Nephron (organoid): Measurements from ENCODE around the gene OGFOD3.
"Not testable (repeated sequence)": the region's sequence is repeated elsewhere in the genome, so short reads cannot be mapped to it uniquely, and the experiment has no call there.

ENCODE experiments used
- H3K27ac Mint-ChIP-seq, 3 experiments: 2 replicates each; pipeline ENCODE4 v1.8.0; 2020; ENCODE audit warnings: mixed read lengths in 3 of 3, mild to moderate bottlenecking in 2 of 3, moderate library complexity in 1 of 3
- H3K27me3 Mint-ChIP-seq: 2 replicates; pipeline ENCODE4 v1.8.0; 2021; ENCODE audit warnings: low read depth, mild to moderate bottlenecking, moderate library complexity, mixed read lengths
- H3K36me3 Mint-ChIP-seq: 2 replicates; pipeline ENCODE4 v1.8.0; 2020; ENCODE audit warnings: low read depth, mixed read lengths
- H3K4me1 Mint-ChIP-seq: 2 replicates; pipeline ENCODE4 v1.8.0; 2020; ENCODE audit warnings: mixed read lengths
- H3K4me3 Mint-ChIP-seq, 3 experiments: 2 replicates each; pipeline ENCODE4 v1.8.0; 2020; ENCODE audit warnings: mild to moderate bottlenecking in 3 of 3, mixed read lengths in 3 of 3, moderate library complexity in 2 of 3
- H3K9me3 Mint-ChIP-seq: 2 replicates; pipeline ENCODE4 v1.8.0; 2020; ENCODE audit warnings: mixed read lengths
- TF ChIP-seq, protein P1 (sequence below), 3 experiments: fragments of 200-600 bp; sonication (generic); IDR thresholded peaks; one replicate each; pipeline ENCODE4 v1.5.0; 2021; ENCODE audit warnings: antibody characterized with exemption in 3 of 3; ENCODE audit not compliant: unreplicated experiment in 3 of 3

OGFOD3 gene

DNA sequence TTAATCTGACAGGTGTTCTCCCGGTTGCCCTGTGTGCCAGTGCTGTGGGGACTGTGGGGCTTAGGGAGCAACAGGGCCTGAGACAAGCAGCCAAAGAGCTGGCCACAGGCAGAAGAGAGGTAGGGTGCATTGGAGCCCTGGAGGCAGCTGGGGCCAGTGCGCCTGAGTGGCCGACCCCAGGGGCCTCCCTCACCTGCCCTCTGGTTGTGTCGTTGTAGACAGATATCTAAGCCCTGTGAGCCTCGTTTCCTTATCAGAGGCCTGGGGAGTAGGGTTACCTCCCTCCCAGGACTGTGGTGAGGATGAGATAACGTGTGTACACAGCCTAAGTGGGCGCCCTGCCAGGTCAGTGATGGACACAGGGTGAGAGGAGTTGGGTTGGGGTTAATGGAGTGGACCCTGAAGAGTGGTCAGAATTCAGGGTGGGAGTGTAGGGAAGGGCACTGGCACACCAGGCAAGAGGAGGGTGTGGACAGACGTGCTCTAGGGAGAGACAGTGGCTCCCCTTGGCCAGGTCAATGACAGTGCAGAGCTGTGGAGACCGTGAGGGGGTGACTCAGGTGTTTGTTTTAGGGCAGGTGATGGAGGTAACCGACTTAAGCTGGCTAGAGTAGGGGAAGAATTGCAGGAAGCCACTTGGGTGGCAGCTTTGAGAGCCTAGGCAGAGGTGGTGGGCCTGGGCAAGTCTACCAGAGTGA, 43.6 kb upstream of the OGFOD3 start:
- TF ChIP-seq, protein P1, sequence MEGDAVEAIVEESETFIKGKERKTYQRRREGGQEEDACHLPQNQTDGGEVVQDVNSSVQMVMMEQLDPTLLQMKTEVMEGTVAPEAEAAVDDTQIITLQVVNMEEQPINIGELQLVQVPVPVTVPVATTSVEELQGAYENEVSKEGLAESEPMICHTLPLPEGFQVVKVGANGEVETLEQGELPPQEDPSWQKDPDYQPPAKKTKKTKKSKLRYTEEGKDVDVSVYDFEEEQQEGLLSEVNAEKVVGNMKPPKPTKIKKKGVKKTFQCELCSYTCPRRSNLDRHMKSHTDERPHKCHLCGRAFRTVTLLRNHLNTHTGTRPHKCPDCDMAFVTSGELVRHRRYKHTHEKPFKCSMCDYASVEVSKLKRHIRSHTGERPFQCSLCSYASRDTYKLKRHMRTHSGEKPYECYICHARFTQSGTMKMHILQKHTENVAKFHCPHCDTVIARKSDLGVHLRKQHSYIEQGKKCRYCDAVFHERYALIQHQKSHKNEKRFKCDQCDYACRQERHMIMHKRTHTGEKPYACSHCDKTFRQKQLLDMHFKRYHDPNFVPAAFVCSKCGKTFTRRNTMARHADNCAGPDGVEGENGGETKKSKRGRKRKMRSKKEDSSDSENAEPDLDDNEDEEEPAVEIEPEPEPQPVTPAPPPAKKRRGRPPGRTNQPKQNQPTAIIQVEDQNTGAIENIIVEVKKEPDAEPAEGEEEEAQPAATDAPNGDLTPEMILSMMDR (IDR thresholded peaks at IDR 0.05; ENCODE audit: unreplicated experiment in 3 of 3) = no peak
- H3K4me1 Mint-ChIP-seq = peaks cover 16% of the 10 kb centered on the region
- no peaks in the 10 kb centered on the region for H3K27me3 Mint-ChIP-seq
- H3K27ac Mint-ChIP-seq = no peak overlapping the region
- H3K9me3 Mint-ChIP-seq = no peaks in the 10 kb centered on the region
- H3K4me3 Mint-ChIP-seq = peak overlapping the region; percentile 0 to 56 (median 50)
- peaks cover 49% of the 10 kb centered on the region for H3K36me3 Mint-ChIP-seq

DNA sequence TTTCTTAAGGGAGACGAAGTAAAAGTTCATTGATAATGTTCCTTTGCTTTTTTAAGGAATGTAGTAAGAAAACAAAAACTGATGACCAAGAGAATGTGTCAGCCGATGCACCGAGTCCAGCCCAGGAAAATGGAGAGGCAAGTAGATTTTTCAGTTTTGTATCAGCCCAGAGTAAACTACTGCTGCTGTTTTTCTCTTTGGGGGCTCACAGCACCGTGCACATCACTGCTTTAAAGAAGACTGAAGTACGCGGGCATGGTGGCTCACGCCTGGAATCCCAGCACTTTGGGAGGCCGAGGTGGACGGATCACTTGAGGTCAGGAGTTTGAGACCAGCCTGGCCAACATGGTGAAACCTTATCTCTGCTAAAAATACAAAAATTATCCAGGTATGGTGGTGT, 41.5 kb upstream of the OGFOD3 start:
- peaks cover 35% of the 10 kb centered on the region for H3K36me3 Mint-ChIP-seq
- not testable (repeated sequence) for H3K27me3 Mint-ChIP-seq, H3K27ac Mint-ChIP-seq, H3K9me3 Mint-ChIP-seq
- peaks cover 16% of the 10 kb centered on the region for H3K4me1 Mint-ChIP-seq
- H3K4me3 Mint-ChIP-seq = peak overlapping the region; percentile 43 to 98 (median 97)

DNA sequence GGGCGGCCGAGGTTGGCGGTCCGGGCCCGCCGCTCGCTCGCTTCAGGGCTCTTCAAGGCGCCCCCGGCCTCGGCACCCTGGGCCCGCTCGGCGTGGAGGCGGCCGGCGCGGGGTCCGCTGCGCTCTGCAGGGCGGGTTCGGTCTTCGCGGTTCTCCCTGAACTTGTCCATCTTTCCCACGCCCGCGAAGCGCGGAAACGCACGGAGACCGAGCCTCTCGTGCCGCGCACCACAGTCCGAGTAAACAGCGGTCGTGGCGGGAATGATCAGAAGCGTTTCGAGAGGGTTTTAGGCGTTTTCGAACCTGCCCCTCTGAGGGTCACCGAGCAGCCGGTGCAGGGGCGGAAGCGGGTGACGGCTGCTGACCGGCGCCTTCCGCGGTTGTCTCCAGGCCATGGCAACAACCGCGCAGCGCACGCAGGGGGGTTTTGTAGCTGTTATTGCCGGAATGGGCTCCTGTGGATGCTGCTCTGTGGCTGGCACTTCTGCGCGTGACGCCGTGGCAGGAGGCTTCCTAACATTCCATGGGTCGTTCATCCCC, 40.6 kb upstream of the OGFOD3 start:
- Mint-ChIP-seq H3K4me3 (peak overlapping the region; percentile 97 to 98 (median 98)), H3K9me3 (no peaks in the 10 kb centered on the region), H3K27ac (peak overlapping the region; percentile 37 to 84 (median 74)), H3K36me3 (peaks cover 26% of the 10 kb centered on the region), H3K4me1 (peaks cover 16% of the 10 kb centered on the region), H3K27me3 (no peaks in the 10 kb centered on the region)
- TF ChIP-seq, protein P1 (IDR thresholded peaks at IDR 0.05; ENCODE audit: unreplicated experiment in 3 of 3) = no peak

DNA sequence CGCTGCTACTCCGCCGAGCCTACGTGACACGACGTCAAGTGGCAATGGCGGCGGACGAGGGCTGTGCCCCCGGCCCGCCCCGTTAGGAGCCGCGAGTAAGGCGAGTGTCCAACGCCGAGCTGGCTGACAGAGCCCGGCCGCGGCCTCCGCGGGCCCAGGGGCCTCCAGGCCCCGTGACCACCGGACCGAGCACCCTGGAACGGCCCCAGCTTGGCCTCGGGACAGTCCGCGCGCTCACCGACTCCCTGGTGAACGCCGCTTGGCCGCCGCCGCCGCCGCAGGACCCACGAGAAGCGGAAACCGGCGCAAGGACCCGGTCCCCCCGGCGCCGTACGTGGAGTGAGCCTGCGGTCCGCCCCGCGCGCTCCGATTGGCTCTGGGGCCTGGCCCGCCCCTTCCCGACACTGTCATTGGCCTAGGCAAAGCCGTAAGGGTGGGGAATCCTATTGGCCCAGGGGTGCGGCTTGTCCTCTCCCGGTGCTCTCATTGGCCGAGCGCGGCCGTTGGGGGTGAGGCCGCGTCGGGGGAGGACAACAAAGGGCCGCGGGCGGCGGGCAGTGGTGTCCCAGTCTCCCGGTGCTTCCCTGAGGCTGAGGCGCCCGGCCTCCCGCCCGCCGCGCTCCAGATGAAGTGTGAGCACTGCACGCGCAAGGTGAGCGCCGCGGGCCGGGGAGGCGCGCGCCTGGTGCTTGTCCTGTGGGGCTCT, 39.9 kb upstream of the OGFOD3 start, which contains the start of gene NARF:
Gene NARF, plus strand, starts transcription at position 563 of the 706 bp plus-strand sequence. Its CDS starts 63 bp downstream, at position 626.
- TF ChIP-seq, protein P1 (IDR thresholded peaks at IDR 0.05; ENCODE audit: unreplicated experiment in 3 of 3) = no peak
- H3K4me3 Mint-ChIP-seq = peak within 1 kb of the TSS; percentile 97 to 98 (median 98)
- H3K9me3 Mint-ChIP-seq = no peaks in the 10 kb centered on the region
- peak within 1 kb of the TSS; percentile 89 to 98 (median 97) for H3K27ac Mint-ChIP-seq
- H3K36me3 Mint-ChIP-seq = peaks cover 20% of the 10 kb centered on the region
- H3K27me3 Mint-ChIP-seq = no peaks in the 10 kb centered on the region
- H3K4me1 Mint-ChIP-seq = peaks cover 16% of the 10 kb centered on the region

DNA sequence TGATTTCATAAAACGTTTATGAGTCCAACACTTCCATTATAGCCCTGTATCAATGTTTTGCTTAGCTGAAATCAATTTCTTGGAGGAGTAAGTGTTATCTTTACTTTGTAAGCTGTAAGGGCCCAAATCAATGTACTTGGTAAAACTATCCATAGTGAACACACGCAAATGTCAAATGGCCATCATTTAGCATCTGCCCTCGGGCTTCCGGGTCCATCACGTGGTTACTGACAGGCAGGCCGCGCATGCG, 39.5 kb upstream of the OGFOD3 start:
- Mint-ChIP-seq H3K9me3 (no peaks in the 10 kb centered on the region), H3K4me1 (peaks cover 16% of the 10 kb centered on the region), H3K4me3 (peak overlapping the region; percentile 85 to 98 (median 86)), H3K36me3 (peaks cover 16% of the 10 kb centered on the region), H3K27me3 (no peaks in the 10 kb centered on the region), H3K27ac (peak overlapping the region; percentile 89 to 98 (median 97))
- TF ChIP-seq, protein P1 (IDR thresholded peaks at IDR 0.05; ENCODE audit: unreplicated experiment in 3 of 3) = no peak

DNA sequence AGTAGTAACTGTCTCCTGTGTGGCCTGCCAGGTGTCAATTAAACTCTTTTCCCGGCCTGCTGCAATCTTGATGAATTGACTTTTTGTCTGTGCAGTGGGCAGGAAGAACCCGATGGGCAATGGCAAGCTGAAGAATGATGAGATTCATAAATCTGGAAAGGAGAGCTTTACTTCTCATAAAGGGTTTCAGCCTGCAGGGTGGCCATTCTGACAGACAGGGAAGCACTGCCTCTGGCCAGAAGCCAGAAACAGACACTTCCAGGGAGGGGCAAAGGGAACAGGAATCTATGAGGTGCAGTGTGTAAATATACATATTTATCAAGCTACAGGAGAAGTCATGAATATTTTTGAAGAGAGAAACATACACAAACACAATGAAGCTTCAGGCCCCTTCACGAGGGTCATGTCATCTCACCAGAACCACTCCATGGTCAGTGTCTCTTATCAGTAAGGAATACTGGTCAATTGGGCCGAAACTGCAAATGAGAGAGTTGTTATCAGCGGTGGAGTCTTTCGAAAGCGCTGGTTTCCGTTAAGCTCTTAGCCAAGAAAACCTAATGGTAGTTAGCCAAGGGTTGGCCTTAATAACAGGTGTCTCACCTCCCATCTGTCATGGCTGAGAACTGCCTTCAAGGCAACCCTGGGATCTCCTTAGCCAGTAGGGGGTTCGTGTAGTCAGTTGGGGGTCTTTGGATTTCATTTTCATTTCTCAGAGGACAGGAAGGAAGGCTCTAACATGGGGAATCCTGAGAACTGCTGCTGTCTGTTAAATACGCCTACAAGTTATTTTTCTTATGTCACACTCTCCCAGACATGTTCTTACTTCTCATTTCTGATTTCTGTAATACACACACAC, 38.9 kb upstream of the OGFOD3 start:
- H3K27me3 Mint-ChIP-seq = no peaks in the 10 kb centered on the region
- H3K4me1 Mint-ChIP-seq = peaks cover 19% of the 10 kb centered on the region
- TF ChIP-seq, protein P1 (IDR thresholded peaks at IDR 0.05; ENCODE audit: unreplicated experiment in 3 of 3) = no peak
- peaks cover 3% of the 10 kb centered on the region for H3K9me3 Mint-ChIP-seq
- peaks cover 11% of the 10 kb centered on the region for H3K36me3 Mint-ChIP-seq
- peak overlapping the region; percentile 89 to 98 (median 97) for H3K27ac Mint-ChIP-seq
- peak overlapping the region; percentile 85 to 98 (median 86) for H3K4me3 Mint-ChIP-seq

DNA sequence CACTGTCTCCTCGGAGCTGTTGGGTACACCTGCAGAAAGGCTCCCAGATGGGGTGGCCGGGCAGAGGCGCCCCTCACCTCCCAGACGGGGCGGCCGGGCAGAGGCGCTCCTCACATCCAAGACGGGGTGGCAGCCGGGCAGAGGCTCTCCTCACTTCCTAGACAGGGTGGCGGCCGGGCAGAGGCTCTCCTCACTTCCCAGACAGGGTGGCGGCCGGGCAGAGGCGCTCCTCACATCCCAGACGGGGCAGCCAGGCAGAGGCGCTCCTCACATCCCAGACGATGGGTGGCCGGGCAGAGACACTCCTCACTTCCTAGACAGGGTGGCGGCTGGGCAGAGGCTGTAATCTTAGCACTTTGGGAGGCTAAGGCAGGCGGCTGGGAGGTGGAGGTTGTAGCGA, 35.3 kb upstream of the OGFOD3 start:
- H3K4me1 Mint-ChIP-seq = peaks cover 30% of the 10 kb centered on the region
- H3K27ac Mint-ChIP-seq, H3K4me3 Mint-ChIP-seq: not testable (repeated sequence)

DNA sequence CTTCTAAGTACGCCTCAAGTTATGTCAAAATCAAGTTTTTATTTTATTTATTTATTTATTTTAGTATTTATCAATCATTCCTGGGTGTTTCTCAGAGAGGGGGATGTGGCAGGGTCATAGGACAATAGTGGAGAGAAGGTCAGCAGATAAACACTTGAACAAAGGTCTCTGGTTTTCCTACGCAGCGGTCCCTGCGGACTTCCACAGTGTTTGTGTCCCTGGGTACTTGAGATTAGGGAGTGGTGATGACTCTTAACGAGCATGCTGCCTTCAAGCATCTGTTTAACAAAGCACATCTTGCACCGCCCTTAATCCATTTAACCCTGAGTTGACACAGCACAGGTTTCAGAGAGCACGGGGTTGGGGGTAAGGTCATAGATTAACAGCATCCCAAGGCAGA, 34.8 kb upstream of the OGFOD3 start:
- not testable (repeated sequence) for H3K9me3 Mint-ChIP-seq, H3K36me3 Mint-ChIP-seq, H3K27ac Mint-ChIP-seq, H3K27me3 Mint-ChIP-seq
- Mint-ChIP-seq H3K4me1 (peaks cover 30% of the 10 kb centered on the region), H3K4me3 (peak overlapping the region; percentile 34 to 61 (median 52))

More for the DNA sequence above, 35.3 kb upstream of the OGFOD3 start:
- not testable (repeated sequence) for H3K27me3 Mint-ChIP-seq, H3K9me3 Mint-ChIP-seq, H3K36me3 Mint-ChIP-seq
